ENCODE results near the gene FAM221B. TPM values are rescaled to one million over a fixed set of nuclear protein-coding genes. Genes with fewer than 3 reads are reported as not detected.

The FAM221B gene
- total and polyA plus RNA-seq, 9 of the 15 experiments (the other 6 are each of a cell fraction or from before 2014, with no cell fraction given), result 0.01 TPM; not detected in 8

DNA sequence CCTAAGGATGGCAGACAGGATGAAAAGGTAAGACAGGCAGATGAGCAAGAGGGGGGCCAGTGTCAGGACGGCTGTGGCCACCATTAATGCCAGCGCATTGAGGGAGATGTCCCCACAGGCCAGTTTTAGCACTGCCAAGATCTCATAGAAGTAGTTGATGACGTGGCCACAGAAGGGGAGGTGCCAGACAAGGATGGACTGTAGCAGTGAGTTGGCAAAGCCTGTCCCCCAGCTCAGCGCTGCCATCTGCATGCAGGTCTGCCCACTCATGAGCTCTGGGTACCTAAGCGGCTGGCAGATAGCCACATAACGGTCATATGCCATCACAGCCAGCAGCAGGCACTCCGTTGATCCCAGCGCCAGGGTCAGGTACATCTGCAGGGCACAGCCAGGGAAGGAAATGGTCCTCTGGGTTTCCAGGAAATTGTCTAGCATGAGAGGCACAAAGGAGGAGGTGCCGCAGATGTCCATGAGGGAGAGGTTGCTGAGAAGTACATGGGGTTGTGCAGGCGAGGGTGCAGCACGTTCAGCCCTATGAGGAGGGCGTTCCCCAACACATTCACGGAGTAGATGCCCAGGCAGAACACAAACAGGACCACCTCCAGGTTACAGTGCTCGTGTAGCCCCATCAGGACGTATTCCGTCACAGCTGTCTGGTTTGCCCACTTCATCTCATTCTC is 30.9 kb upstream of the FAM221B start:
- no peak overlapping the region for H3K4me3 ChIP-seq
- no peaks in the 10 kb centered on the region for H3K79me2 ChIP-seq (ENCODE audit: control insufficient read depth, insufficient read depth, low read length)
- H3K27ac ChIP-seq (ENCODE audit: extremely low read depth, low read depth, low read length), result no peak overlapping the region
- H3K4me2 ChIP-seq (ENCODE audit: insufficient read depth, low read length), result no peak overlapping the region
- CTCF ChIA-PET (ENCODE audit: low intra/inter-chr PET ratio), result no interaction called here
- BruUV-seq (replicated peaks), result no TSS peak
- no peak overlapping the region for H3K9ac ChIP-seq (ENCODE audit: insufficient read depth in 1 of 2, low read depth in 2 of 2, low read length in 2 of 2)
- no peaks in the 10 kb centered on the region for H3K36me3 ChIP-seq (ENCODE audit: control insufficient read depth, insufficient read depth, low read length)
- WGBS (ENCODE audit: insufficient coverage, low coverage, missing lambda C conversion rate), result 0% methylated on average over 16 of the region's 16 CpGs
- no peaks in the 10 kb centered on the region for H3K4me1 ChIP-seq (replicated peaks in 1 of 2; ENCODE audit: control insufficient read depth in 2 of 2, insufficient read depth in 2 of 2, low read length in 2 of 2)
- H3K27me3 ChIP-seq (ENCODE audit: control insufficient read depth in 2 of 2, insufficient read depth in 2 of 2, low read length in 2 of 2), result peaks cover 18 to 74% of the 10 kb centered on the region in 2 experiments
- POLR2A ChIA-PET, result no interaction called here
- ATAC-seq (no peak), FAIRE-seq (no peak), DNase-seq (ENCODE audit: extremely low read depth in 1 of 4, low spot score in 3 of 4) (peak in 2 of 4 experiments; percentile 16 to 18)
- no peak overlapping the region for H2AFZ ChIP-seq (ENCODE audit: low read depth, low read length)
- in situ Hi-C loops (cut with MboI) (no loop called here), intact Hi-C loops (cut with micrococcal nuclease) (no loop called here)
- no peaks in the 10 kb centered on the region for H3K9me3 ChIP-seq (replicated peaks; ENCODE audit: control insufficient read depth, insufficient read depth, low read depth, low read length)
- no peaks in the 10 kb centered on the region for H3K9me1 ChIP-seq (ENCODE audit: control insufficient read depth, insufficient read depth, low read length)
- no peaks in the 10 kb centered on the region for H4K20me1 ChIP-seq (replicated peaks; ENCODE audit: control insufficient read depth, insufficient read depth, low read length)
- TF ChIP-seq STAG1 (CRISPR knock-in tag; IDR thresholded peaks at IDR 0.05; ENCODE audit: borderline replicate concordance) (no peak), ZKSCAN1 (IDR thresholded peaks at IDR 0.05; ENCODE audit: low read depth, low read length) (no peak), BMI1 (IDR thresholded peaks at IDR 0.05; ENCODE audit: low read length) (no peak), BACH1 (tag; IDR thresholded peaks at IDR 0.05) (no peak), ASH1L (IDR thresholded peaks at IDR 0.05; ENCODE audit: borderline replicate concordance, low read depth, partially characterized antibody) (no peak), TARDBP (IDR thresholded peaks at IDR 0.05) (no peak), HDGF (IDR thresholded peaks at IDR 0.05) (no peak), ILK (tag; IDR thresholded peaks at IDR 0.05; ENCODE audit: borderline replicate concordance, low read depth) (no peak), TEAD1 (CRISPR knock-in tag; IDR thresholded peaks at IDR 0.05) (no peak)
- TF ChIP-seq, protein P1, sequence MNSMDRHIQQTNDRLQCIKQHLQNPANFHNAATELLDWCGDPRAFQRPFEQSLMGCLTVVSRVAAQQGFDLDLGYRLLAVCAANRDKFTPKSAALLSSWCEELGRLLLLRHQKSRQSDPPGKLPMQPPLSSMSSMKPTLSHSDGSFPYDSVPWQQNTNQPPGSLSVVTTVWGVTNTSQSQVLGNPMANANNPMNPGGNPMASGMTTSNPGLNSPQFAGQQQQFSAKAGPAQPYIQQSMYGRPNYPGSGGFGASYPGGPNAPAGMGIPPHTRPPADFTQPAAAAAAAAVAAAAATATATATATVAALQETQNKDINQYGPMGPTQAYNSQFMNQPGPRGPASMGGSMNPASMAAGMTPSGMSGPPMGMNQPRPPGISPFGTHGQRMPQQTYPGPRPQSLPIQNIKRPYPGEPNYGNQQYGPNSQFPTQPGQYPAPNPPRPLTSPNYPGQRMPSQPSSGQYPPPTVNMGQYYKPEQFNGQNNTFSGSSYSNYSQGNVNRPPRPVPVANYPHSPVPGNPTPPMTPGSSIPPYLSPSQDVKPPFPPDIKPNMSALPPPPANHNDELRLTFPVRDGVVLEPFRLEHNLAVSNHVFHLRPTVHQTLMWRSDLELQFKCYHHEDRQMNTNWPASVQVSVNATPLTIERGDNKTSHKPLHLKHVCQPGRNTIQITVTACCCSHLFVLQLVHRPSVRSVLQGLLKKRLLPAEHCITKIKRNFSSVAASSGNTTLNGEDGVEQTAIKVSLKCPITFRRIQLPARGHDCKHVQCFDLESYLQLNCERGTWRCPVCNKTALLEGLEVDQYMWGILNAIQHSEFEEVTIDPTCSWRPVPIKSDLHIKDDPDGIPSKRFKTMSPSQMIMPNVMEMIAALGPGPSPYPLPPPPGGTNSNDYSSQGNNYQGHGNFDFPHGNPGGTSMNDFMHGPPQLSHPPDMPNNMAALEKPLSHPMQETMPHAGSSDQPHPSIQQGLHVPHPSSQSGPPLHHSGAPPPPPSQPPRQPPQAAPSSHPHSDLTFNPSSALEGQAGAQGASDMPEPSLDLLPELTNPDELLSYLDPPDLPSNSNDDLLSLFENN (IDR thresholded peaks at IDR 0.05; ENCODE audit: low read depth in 2 of 2, low read length in 2 of 2), result no peak
- TF ChIP-seq, protein P2, sequence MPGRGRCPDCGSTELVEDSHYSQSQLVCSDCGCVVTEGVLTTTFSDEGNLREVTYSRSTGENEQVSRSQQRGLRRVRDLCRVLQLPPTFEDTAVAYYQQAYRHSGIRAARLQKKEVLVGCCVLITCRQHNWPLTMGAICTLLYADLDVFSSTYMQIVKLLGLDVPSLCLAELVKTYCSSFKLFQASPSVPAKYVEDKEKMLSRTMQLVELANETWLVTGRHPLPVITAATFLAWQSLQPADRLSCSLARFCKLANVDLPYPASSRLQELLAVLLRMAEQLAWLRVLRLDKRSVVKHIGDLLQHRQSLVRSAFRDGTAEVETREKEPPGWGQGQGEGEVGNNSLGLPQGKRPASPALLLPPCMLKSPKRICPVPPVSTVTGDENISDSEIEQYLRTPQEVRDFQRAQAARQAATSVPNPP (IDR thresholded peaks at IDR 0.05; ENCODE audit: borderline replicate concordance, insufficient read depth, insufficient read length), result no peak
- TF ChIP-seq, protein P3, sequence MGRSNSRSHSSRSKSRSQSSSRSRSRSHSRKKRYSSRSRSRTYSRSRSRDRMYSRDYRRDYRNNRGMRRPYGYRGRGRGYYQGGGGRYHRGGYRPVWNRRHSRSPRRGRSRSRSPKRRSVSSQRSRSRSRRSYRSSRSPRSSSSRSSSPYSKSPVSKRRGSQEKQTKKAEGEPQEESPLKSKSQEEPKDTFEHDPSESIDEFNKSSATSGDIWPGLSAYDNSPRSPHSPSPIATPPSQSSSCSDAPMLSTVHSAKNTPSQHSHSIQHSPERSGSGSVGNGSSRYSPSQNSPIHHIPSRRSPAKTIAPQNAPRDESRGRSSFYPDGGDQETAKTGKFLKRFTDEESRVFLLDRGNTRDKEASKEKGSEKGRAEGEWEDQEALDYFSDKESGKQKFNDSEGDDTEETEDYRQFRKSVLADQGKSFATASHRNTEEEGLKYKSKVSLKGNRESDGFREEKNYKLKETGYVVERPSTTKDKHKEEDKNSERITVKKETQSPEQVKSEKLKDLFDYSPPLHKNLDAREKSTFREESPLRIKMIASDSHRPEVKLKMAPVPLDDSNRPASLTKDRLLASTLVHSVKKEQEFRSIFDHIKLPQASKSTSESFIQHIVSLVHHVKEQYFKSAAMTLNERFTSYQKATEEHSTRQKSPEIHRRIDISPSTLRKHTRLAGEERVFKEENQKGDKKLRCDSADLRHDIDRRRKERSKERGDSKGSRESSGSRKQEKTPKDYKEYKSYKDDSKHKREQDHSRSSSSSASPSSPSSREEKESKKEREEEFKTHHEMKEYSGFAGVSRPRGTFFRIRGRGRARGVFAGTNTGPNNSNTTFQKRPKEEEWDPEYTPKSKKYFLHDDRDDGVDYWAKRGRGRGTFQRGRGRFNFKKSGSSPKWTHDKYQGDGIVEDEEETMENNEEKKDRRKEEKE (IDR thresholded peaks at IDR 0.05; ENCODE audit: borderline replicate concordance in 1 of 2, control insufficient read depth in 1 of 2, low read depth in 2 of 2, low read length in 1 of 2), result no peak

All from K562 (cell line).